ENCODE data around the gene WIPI1. TPM values are rescaled to one million over a fixed set of nuclear protein-coding genes. Genes with fewer than 3 reads are reported as not detected.
A peak's percentile ranks its signal among the peaks of the same experiment; 100 is the strongest.

The WIPI1 gene
- total and polyA plus RNA-seq, 2 of the 13 experiments (the other 11 are each of a cell fraction or from before 2014, with no cell fraction given) = 29.4 to 141 TPM

GRCh38 chr17:68383443-68384321 lies 73.6 kb downstream of the WIPI1 start (continued):
- no peak; the same call in 1 of the 2 replicates for TF ChIP-seq ZNF451 (CRISPR knock-in tag; IDR thresholded peaks at IDR 0.05)
- TF ChIP-seq HMGXB4 (CRISPR knock-in tag; IDR thresholded peaks at IDR 0.05; ENCODE audit: borderline replicate concordance in 1 of 2, low read depth in 1 of 2) = peak; percentile 16 to 69; a peak in 2 of 4 replicates
- TF ChIP-seq THAP11 (CRISPR knock-in tag; IDR thresholded peaks at IDR 0.05) = peak; percentile 64
- TF ChIP-seq RCOR2 (CRISPR knock-in tag; IDR thresholded peaks at IDR 0.05) = peak; percentile 79; the same call in 1 of the 2 replicates
- no peak for TF ChIP-seq HDAC6 (IDR thresholded peaks at IDR 0.05; ENCODE audit: low read depth, low read length)
- TF ChIP-seq POLR2AphosphoS5 (IDR thresholded peaks at IDR 0.05; ENCODE audit: low read depth, low read length) = 0 out of 2 replicates have a peak, but pooled peaks have one; percentile 36
- no peak for TF ChIP-seq ZNF282 (IDR thresholded peaks at IDR 0.05; ENCODE audit: partially characterized antibody)
- TF ChIP-seq ZNF460 (CRISPR knock-in tag; IDR thresholded peaks at IDR 0.05; ENCODE audit: borderline replicate concordance) = no peak; the same call in 1 of the 2 replicates
- no peak for TF ChIP-seq TRIM22 (IDR thresholded peaks at IDR 0.05)
- TF ChIP-seq ZNF24 (IDR thresholded peaks at IDR 0.05) = peak; percentile 45; the same call in 1 of the 2 replicates
- peak; percentile 92 for TF ChIP-seq ELF3 (CRISPR knock-in tag; IDR thresholded peaks at IDR 0.05)
- TF ChIP-seq CREM (IDR thresholded peaks at IDR 0.05) = peak; percentile 91
- no peak for TF ChIP-seq CREM (CRISPR knock-in tag; IDR thresholded peaks at IDR 0.05)
- peak; percentile 73; the same call in 1 of the 2 replicates for TF ChIP-seq REL (CRISPR knock-in tag; conservative IDR thresholded peaks at IDR 0.05)
- TF ChIP-seq ZBTB44 (CRISPR knock-in tag; IDR thresholded peaks at IDR 0.05) = peak; percentile 60; the same call in 1 of the 2 replicates
- no peak for TF ChIP-seq ATM (IDR thresholded peaks at IDR 0.05; ENCODE audit: borderline replicate concordance)
- TF ChIP-seq CCAR2 (optimal IDR thresholded peaks at IDR 0.05; ENCODE audit: low read depth, low read length) = peak; percentile 57
- peak; percentile 82 for TF ChIP-seq HDAC2 (CRISPR knock-in tag; IDR thresholded peaks at IDR 0.05)
- 0 out of 2 replicates have a peak, but pooled peaks have one; percentile 69 for TF ChIP-seq ZBTB46 (CRISPR knock-in tag; IDR thresholded peaks at IDR 0.05; ENCODE audit: borderline replicate concordance)

Measured in HepG2 (cell line).